Right kidney (tissue), 9 donors: Measurements from ENCODE around the gene LRRC15.

Experiments
- DNase-seq: peaks from one replicate; pipeline ENCODE4 v3.0.0-alpha.2; 2016
- long read RNA-seq, 8 donors: transcript quantifications; one replicate each; lab custom pipeline, GENCODE V29; 2026

LRRC15 gene
- long read RNA-seq, donor 1, result 0 reads
- long read RNA-seq, donor 2, result 0 reads
- long read RNA-seq, donor 3, result 0 reads
- long read RNA-seq, donor 4, result 0 reads
- long read RNA-seq, donor 5, result 0 reads
- long read RNA-seq, donor 6, result 0 reads
- long read RNA-seq, donor 7, result 0 reads
- long read RNA-seq, donor 8, result 0 reads

DNA sequence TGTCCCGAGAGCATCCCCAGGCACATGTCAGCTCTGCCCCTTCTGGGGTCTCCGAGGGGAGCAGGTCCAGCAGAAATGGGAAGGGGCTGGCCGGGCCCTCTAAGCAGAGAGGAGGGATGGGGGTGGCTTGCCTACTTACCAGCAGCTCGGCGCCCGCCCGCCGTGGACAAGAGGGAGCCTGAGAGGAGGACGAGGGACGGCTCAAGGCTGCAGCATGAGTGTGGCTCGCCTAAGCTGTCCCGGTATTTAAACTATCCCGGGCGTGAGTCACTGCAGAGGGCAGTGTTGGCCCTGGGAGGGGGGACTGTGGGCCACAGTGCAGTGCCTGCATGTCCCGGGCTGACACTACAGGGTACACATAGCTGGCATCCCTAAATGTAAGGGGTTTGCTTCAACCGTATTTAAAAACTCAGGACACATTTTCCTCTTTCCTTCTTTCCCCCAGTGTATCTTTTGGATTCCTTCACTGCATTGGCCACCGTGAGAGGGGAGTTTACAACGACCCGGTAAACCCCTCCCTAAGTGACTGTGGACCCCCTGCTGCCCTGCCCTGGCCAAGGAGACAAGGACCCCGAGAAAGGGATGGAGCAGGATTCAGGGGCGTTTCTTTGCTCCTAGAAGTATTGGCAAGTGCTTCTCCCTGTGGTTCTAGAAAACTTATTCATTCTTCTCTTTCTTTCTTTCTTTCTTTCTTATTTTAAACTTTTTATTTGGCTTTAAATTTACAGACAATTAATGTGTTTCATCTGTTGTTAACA, at the start of gene LRRC15:
LRRC15 (minus strand) TSS at position 222 of the 758 bp plus-strand sequence. CDS start 8,700 bp downstream, outside the sequence.
- no peak for DNase-seq

- no peak for DNase-seq
Measured at GRCh38 chr3:194418671-194419070, 49.1 kb upstream of the LRRC15 start.

DNA sequence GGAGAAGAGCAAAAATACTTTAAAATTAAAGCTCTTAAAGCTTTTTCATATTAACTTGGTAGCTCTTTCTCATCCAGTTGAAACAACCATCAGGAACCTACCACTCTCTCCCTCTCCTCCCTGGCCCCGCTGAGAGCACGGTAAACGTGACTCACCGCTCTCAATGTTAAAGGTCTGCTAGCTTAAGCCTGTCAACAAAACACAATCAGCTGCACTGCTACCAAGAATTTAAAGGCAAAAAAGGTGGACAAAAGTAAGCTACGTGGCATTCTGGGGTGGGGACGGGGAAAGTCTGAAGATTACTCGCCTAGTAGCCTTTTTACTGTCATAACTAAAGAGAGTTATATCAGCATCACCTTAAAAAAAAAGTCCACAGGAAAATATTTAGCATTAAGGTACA, 37.9 kb upstream of the LRRC15 start:
- DNase-seq, result no peak

GRCh38 chr3:194405766-194406165, 36.2 kb upstream of the LRRC15 start:
- DNase-seq, result no peak

- DNase-seq, result no peak
Measured at GRCh38 chr3:194404365-194405140, 35.0 kb upstream of the LRRC15 start.

DNA sequence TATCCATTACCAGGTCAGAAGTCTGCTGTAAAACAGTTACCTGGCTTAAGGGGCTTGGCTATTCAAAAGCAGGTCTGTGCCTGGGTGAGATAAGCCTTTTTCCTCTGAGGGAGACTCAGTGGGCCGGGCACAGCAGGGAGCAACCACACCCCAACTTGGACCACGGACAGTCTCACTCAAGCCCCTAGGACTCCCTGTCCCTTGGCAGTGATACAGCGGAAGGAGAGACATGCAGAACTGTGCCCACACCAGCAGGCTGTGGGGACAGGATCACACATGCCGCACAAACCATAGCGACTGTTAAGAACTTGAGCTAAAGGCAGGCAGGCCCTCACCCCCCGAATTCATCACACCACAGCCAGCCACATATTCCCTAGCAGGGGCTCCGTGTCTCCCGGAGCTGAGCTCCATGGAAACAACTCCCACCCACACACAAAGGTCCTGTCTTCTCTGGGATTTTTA, 32.4 kb upstream of the LRRC15 start:
- no peak for DNase-seq

DNA sequence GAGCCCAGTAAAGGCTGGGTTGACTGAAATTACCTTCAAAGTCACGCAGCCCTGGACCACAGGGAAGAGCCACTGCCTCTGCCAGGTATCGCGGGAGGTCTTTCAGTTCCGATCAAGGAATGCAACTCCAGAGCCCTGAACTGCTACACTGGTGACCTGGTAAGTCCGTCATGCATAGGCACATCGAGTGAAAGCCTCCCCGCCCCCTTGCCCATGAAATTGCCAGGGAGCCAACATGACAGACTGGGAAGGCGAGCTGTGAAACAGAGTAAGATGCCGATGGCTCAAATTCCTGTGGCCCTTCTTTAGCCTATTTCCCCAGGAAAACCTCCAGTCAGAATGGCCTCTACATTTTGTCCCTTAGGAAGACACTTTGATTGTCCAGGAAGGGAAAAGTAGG, 31.8 kb upstream of the LRRC15 start:
- DNase-seq, result no peak

GRCh38 chr3:194399874-194400411, 30.4 kb upstream of the LRRC15 start:
- DNase-seq, result no peak

DNA sequence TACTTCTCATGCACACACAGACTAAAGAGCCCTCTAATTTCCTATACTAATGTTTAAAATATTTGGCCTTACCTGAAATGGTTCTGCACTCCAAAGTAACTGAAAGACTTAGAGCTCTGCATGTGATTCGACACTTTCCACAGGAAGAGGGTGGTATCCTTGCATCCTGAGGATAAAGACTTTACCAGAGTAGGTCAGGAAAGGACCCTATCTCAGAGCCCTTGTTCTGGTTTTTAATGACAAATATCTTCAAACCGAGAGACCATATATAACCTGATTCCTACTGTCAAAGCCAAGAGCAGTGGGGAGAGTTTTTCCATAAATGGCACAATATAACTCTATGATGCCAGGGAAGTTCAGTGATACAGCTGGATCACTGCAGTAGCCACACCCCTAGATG, 29.6 kb upstream of the LRRC15 start, which contains the start of gene GP5:
GP5 (minus strand) TSS at position 101 of the 400 bp plus-strand sequence. CDS start 984 bp downstream, outside the sequence.
- DNase-seq, result no peak

- peak; percentile 65 for DNase-seq
Measured at GRCh38 chr3:194397757-194398312, 28.3 kb upstream of the LRRC15 start.

DNA sequence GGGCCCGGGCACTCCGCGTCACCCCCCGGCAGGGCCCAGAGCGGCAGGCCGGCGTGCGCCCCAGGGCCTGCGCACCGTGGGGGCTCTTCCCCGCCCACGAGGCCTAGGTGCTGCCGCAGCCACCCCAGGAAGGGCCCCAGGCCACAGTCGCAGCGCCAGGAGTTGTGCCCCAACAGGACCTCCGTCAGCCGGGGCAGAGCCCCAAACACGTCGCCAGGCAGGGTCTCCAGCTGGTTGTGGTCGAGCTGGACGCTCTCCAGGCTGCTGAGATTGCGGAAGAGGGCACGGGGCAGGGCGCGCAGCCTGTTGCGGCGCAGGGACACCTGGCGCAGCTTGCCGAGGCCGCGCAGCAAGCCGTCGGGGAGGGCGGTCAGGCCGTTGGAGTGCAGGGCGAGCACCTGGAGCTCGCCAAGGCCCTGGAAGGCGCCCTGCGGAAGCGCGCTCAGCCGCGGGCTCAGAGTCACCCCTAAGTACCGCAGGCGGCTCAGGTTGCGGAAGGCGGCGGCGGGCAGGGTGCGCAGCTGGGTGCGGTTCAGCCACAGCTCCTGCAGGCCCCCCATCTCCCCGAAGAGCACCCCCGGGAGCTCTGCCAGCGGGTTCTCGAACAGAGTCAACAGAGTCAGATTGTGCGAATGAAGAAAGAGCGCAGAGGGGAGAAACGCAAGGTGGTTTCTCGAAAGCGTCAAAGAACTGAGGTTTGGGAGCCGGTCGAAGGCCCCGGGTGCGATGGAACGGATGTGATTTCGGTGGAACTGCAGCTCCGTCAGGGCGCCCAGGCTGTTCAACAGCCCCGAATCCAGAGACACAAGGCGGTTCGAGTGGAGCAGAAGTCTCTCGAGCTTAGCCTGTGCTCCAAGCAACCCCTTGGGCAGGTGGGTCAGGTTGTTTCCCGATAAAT, 27.6 kb upstream of the LRRC15 start:
- DNase-seq, result peak; percentile 71

GRCh38 chr3:194396539-194396858, 27.0 kb upstream of the LRRC15 start:
- DNase-seq, result no peak

- DNase-seq, result peak; percentile 70
Measured at GRCh38 chr3:194395778-194396538, 26.4 kb upstream of the LRRC15 start.

DNA sequence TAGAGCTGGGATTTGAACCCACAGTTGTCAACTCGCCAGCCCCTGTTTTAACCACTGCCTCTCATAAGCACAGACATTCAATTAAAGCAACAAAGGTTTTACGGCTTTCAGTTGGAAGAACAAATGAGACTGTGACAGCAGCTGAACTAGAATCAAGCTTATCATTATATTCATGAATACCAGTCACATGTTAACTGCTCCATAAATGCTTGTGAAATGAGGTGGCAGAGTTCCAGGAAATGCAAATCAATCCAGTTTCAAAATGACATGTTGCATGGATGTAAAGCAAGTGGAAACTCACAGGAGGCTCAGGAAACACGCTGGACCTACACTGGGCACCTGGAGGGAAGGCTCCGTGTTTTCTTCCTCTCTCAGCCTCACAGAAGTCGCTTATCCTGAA, 25.7 kb upstream of the LRRC15 start:
- peak; percentile 26 for DNase-seq

DNA sequence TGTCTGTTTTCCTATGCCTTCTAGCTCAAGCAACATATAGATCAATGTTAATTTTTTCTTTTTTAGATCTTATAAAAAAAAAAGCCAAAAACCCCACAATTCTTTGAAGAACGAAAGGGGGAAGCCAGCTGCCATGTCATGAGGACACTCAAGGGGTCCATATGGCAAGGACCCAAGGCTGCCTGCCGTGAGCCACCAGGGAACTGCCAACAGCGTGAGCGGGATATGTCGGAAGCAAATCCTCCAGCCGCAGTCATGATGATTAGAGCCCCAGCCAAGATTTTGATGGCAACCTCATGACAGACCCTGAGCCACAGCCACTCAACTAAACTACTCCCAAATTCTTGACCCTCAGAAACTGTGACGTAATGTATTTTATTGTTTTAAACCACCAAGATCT, 23.0 kb upstream of the LRRC15 start:
- DNase-seq, result no peak

DNA sequence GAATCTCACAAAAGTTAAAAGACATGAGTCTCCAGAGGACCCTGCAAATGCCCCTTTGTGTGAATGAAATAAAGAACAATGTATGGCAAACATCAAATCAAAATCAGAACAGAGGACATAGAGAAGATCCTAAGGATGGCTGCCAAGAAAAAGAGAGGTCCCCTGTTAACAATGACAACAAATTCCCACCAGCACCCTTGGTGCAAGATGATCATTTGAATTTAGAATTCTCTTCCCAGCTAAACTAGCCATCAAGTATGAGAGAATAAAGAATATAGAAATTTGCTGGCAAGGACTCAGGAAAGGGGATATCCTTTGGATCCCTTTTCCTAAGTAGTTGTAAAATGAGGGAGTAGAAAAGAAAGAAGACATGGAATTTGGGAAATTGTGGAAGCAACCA, 21.3 kb upstream of the LRRC15 start:
- DNase-seq, result no peak

- no peak for DNase-seq
Measured at GRCh38 chr3:194389269-194389668, 19.7 kb upstream of the LRRC15 start.

- no peak for DNase-seq
Measured at GRCh38 chr3:194387926-194388418, 18.4 kb upstream of the LRRC15 start.

- DNase-seq, result no peak
Measured at GRCh38 chr3:194387276-194387675, 17.7 kb upstream of the LRRC15 start.

GRCh38 chr3:194386648-194387047, 17.1 kb upstream of the LRRC15 start:
- DNase-seq, result no peak

- DNase-seq, result no peak
Measured at GRCh38 chr3:194386066-194386465, 16.5 kb upstream of the LRRC15 start.
